Stimulated activated naive CD8-positive, alpha-beta T cell treated with anti-CD3 and anti-CD28 coated beads, Interleukin-15, amount 100 ng/mL, for 72 hours (primary cell): ENCODE results near the gene MEIS3.
"Not testable (repeated sequence)": the region's sequence is repeated elsewhere in the genome, so short reads cannot be mapped to it uniquely, and the experiment has no call there.

ENCODE experiments used
- ATAC-seq: fragments of 150-1000 bp; cut with Tn5 transposase; 2 replicates; pipeline ENCODE4 v1.10.0; 2021; ENCODE audit warnings: mild to moderate bottlenecking, moderate library complexity
- DNase-seq, 2 donors: peaks; one replicate each; pipeline ENCODE4 v3.0.0; 2021 to 2022
- H3K27ac Mint-ChIP-seq, 2 donors: one replicate each; pipeline ENCODE4 v1.8.0; 2022; ENCODE audit warnings: mild to moderate bottlenecking in 2 of 2, mixed read lengths in 2 of 2, moderate library complexity in 2 of 2
- H3K27me3 Mint-ChIP-seq: one replicate; pipeline ENCODE4 v1.8.0; 2022; ENCODE audit warnings: mixed read lengths
- H3K4me1 Mint-ChIP-seq: one replicate; pipeline ENCODE4 v1.8.0; 2022; ENCODE audit warnings: mild to moderate bottlenecking, mixed read lengths
- H3K4me3 Mint-ChIP-seq, 2 donors: one replicate each; pipeline ENCODE4 v1.8.0; 2022; ENCODE audit warnings: mild to moderate bottlenecking in 2 of 2, mixed read lengths in 2 of 2, moderate library complexity in 1 of 2
- H3K9me3 Mint-ChIP-seq, 2 donors: one replicate each; pipeline ENCODE4 v1.8.0; 2022; ENCODE audit warnings: mixed read lengths in 2 of 2

MEIS3 gene

GRCh38 chr19:47372603-47373002 lies 46.7 kb downstream of the MEIS3 start:
- ATAC-seq (no peak), DNase-seq (no peak)
- H3K4me3 Mint-ChIP-seq, result no peak overlapping the region
- peaks cover 5% of the 10 kb centered on the region for H3K4me1 Mint-ChIP-seq
- no peaks in the 10 kb centered on the region for H3K27me3 Mint-ChIP-seq
- H3K27ac Mint-ChIP-seq, result no peak overlapping the region
- no peaks in the 10 kb centered on the region for H3K9me3 Mint-ChIP-seq

- H3K27me3 Mint-ChIP-seq, result no peaks in the 10 kb centered on the region
- H3K4me3 Mint-ChIP-seq, result no peak overlapping the region
- DNase-seq, result no peak
- H3K4me1 Mint-ChIP-seq, result peaks cover 5% of the 10 kb centered on the region
- ATAC-seq, result no peak
- H3K9me3 Mint-ChIP-seq, result no peaks in the 10 kb centered on the region
- H3K27ac Mint-ChIP-seq, result no peak overlapping the region
These were observed 48.1 kb downstream of the MEIS3 start for GRCh38 chr19:47371261-47371660.

DNA sequence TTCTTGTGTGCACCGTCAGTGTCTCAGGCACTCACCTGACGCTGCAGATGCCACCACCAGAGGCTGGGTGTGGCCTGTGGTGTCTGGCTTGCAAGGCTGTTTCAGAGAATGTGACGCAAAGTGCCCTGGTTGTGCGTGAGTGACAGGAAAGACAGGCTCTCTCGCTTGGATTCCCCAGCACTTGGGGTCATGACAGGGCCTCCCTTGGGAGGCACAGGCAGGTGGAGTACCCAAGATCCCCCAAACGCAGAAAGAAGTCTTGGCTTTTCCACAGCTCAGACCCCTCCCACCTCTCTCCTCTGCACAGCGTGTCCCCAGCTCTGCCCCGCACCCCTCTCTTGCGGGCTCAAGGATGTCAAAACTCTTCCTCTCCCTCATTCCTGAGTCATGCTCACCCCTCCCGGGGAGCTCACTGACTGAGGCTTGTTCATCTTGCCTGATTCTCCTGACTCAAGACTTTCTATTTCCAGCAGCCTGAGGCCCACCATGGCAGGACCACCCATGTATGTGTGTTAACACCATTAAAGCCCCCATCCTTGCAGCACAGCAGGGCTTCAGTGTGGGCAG lies 49.2 kb downstream of the MEIS3 start:
- no peak overlapping the region for H3K4me3 Mint-ChIP-seq
- H3K4me1 Mint-ChIP-seq, result no peaks in the 10 kb centered on the region
- no peak for ATAC-seq
- no peaks in the 10 kb centered on the region for H3K27me3 Mint-ChIP-seq
- no peaks in the 10 kb centered on the region for H3K9me3 Mint-ChIP-seq
- no peak for DNase-seq
- H3K27ac Mint-ChIP-seq, result peak overlapping the region in 1 of 2 donors; percentile 50

- not testable (repeated sequence) for H3K27ac Mint-ChIP-seq, H3K9me3 Mint-ChIP-seq, H3K4me3 Mint-ChIP-seq, H3K27me3 Mint-ChIP-seq, H3K4me1 Mint-ChIP-seq, ATAC-seq, DNase-seq
These were observed 53.9 kb downstream of the MEIS3 start for GRCh38 chr19:47365455-47365854.

DNA sequence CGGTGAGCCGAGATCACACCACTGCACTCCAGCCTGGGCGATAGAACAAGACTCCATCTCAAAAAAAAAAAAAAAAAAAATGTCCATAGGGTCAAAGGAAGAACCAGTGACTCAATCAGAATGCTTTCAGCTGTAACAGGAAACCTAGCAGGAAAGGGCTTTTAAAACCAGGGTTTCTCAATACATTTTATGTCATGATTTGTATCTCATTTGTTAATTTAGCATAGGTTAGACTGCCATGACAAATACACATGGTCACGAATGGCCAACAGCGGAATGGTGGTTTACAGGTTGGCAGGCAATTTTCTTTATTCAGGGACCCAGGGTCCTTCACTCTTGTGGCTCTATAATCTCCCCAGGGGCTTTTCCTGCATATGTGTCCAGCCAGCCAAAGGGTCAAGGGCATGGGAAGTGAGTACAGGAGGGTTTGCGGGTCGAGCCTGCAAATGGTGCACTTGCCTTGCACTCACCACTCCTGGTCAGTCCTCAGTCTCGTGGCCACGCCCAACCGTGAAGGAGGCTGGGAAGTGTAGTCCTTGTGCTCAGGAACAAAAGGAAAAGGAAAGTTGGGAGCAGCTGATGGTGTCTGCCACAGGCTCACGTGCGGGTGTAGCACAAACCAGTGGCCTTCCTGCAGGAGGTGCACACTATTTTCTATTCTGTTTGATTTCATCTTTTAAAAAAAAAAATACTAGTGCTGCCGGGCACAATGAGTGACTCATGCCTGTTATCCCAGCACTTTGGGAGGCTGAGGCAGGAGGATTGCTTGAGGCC lies 55.4 kb downstream of the MEIS3 start:
- Mint-ChIP-seq H3K4me3 (no peak overlapping the region), H3K27ac (no peak overlapping the region), H3K9me3 (no peaks in the 10 kb centered on the region), H3K4me1 (no peaks in the 10 kb centered on the region), H3K27me3 (no peaks in the 10 kb centered on the region)
- DNase-seq, result no peak
- no peak for ATAC-seq

DNA sequence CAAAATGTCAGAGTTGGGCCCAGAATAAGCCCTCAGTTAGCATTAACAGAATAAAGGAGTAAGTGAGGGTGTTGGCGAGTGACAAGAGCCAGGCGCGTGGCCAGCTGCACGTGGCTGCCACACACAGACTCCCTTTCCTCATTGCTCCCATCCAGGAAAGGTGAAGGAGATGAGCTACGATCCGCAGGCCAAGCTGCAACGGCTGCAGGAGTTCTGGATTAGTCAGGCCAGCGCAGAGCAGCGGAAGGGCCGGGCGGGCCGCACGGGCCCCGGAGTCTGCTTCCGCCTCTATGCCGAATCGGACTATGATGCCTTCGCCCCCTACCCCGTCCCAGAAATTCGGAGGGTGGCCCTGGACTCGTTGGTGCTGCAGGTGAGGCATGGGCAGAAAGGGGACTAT lies 57.0 kb downstream of the MEIS3 start:
- Mint-ChIP-seq H3K4me1 (no peaks in the 10 kb centered on the region), H3K4me3 (no peak overlapping the region), H3K27me3 (no peaks in the 10 kb centered on the region), H3K9me3 (no peaks in the 10 kb centered on the region), H3K27ac (no peak overlapping the region)
- ATAC-seq (no peak), DNase-seq (no peak)

DNA sequence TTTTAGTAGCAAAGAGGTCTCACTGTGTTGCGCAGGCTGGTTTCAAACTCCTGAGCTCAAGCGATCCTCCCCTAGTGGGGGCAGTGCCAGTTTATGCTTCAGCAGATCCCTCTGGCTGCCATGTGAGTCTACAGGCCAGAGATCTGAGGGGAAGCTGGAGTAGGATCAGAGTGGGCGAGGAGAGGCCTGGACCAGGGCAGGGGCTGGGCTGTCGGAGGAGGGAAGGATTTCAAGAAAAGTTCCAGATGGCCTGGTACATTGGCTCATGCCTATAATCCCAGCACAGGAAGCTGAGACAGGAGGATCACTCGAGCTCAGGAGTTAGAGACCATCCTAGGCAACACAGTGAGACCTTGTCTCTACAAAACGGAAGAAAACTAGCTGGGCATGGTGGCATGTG lies 60.4 kb downstream of the MEIS3 start:
- H3K27me3 Mint-ChIP-seq, result no peaks in the 10 kb centered on the region

GRCh38 chr19:47357788-47358680 lies 61.3 kb downstream of the MEIS3 start:
- no peak for DNase-seq
- Mint-ChIP-seq H3K27ac (peak overlapping the region in 1 of 2 donors; percentile 25), H3K27me3 (no peaks in the 10 kb centered on the region), H3K4me1 (peaks cover 13% of the 10 kb centered on the region), H3K4me3 (no peak overlapping the region), H3K9me3 (no peaks in the 10 kb centered on the region)
- no peak for ATAC-seq

More for the DNA sequence above, 60.4 kb downstream of the MEIS3 start:
- H3K9me3 Mint-ChIP-seq, result no peaks in the 10 kb centered on the region
- H3K27ac Mint-ChIP-seq, result no peak overlapping the region
- no peak for DNase-seq
- H3K4me1 Mint-ChIP-seq, result peaks cover 8% of the 10 kb centered on the region
- H3K4me3 Mint-ChIP-seq, result no peak overlapping the region
- ATAC-seq, result no peak

- Mint-ChIP-seq H3K9me3 (no peaks in the 10 kb centered on the region), H3K4me1 (peaks cover 24% of the 10 kb centered on the region), H3K4me3 (no peak overlapping the region), H3K27ac (no peak overlapping the region), H3K27me3 (no peaks in the 10 kb centered on the region)
- DNase-seq (no peak), ATAC-seq (no peak)
These were observed 62.4 kb downstream of the MEIS3 start for GRCh38 chr19:47356900-47357299.

DNA sequence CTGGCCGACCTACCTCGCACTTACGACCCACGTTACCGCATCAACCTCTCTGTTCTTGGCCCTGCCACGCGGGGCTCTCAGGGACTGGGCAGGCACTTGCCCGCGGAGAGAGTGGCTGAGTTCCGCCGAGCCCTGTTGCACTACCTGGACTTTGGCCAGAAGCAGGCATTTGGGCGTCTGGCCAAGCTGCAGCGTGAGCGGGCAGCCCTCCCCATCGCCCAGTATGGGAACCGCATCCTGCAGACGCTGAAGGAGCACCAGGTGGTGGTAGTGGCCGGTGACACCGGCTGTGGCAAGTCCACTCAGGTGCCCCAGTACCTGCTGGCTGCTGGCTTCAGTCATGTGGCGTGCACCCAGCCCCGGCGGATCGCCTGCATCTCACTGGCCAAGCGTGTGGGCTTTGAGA lies 66.0 kb downstream of the MEIS3 start:
- Mint-ChIP-seq H3K27ac (no peak overlapping the region), H3K4me3 (no peak overlapping the region), H3K27me3 (no peaks in the 10 kb centered on the region), H3K4me1 (peaks cover 59% of the 10 kb centered on the region), H3K9me3 (no peaks in the 10 kb centered on the region)
- DNase-seq (no peak), ATAC-seq (no peak)
